ENCODE measurements around the gene DPYD.
A peak's percentile ranks its signal among the peaks of the same experiment; 100 is the strongest.

DPYD gene

DNA sequence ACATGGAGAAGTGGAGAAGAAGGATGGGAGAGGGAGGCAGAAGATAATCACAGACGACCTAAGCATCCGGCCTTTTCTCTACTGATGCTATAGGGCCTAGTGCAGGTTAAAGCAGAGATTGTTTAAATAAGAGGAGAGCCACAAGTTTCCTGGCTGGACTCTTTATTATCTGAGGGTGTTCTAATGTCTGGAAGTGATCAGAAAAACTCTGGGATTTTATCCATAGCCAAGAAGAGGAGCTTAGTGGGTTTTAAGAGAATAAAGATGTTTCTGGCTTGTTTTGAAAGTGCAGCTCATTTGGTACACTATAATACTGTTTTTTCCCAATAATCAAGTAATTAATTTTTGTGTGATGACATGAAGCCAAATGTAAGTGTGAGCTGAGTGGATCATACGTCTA is 780.2 kb downstream of the DPYD start:
- DNase-seq (ENCODE audit: insufficient read length, low spot score), result no peak
- no peak for FAIRE-seq
- TF ChIP-seq SPI1 (IDR thresholded peaks at IDR 0.05; ENCODE audit: low read depth, low read length) (no peak), TAF1 (IDR thresholded peaks at IDR 0.05; ENCODE audit: low read depth, low read length) (no peak), POLR2A (IDR thresholded peaks at IDR 0.05; ENCODE audit: low read depth, low read length) (no peak), POLR2AphosphoS5 (IDR thresholded peaks at IDR 0.05; ENCODE audit: low read depth, low read length) (no peak), PAX5 (IDR thresholded peaks at IDR 0.05; ENCODE audit: insufficient read depth, low read length, severe bottlenecking) (no peak), POU2F2 (IDR thresholded peaks at IDR 0.05; ENCODE audit: low read depth, low read length) (no peak)

DNA sequence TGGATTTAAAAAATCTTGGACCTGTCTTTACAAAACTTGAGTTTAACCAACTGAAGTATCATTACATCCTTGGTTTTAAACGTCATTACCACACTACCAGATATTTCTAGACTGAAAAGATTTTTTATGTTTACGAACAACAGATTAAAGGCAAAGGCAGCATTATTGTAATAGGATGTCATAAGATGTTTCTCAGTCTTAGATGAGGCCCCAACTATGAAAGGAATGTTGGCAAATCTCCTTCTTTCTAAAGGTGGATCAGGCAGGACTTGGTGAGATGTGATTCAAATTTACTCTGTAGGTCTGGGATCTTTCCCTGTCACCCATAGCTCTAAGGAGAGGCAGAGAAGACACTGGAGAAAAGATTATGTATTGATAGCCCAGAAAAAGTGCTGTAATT is 781.3 kb downstream of the DPYD start:
- FAIRE-seq (no peak), DNase-seq (ENCODE audit: insufficient read length, low spot score) (no peak)
- TF ChIP-seq SPI1 (IDR thresholded peaks at IDR 0.05; ENCODE audit: low read depth, low read length) (no peak), POLR2AphosphoS5 (IDR thresholded peaks at IDR 0.05; ENCODE audit: low read depth, low read length) (no peak), TAF1 (IDR thresholded peaks at IDR 0.05; ENCODE audit: low read depth, low read length) (no peak), PAX5 (IDR thresholded peaks at IDR 0.05; ENCODE audit: insufficient read depth, low read length, severe bottlenecking) (no peak), POU2F2 (IDR thresholded peaks at IDR 0.05; ENCODE audit: low read depth, low read length) (no peak), POLR2A (IDR thresholded peaks at IDR 0.05; ENCODE audit: low read depth, low read length) (no peak)

DNA sequence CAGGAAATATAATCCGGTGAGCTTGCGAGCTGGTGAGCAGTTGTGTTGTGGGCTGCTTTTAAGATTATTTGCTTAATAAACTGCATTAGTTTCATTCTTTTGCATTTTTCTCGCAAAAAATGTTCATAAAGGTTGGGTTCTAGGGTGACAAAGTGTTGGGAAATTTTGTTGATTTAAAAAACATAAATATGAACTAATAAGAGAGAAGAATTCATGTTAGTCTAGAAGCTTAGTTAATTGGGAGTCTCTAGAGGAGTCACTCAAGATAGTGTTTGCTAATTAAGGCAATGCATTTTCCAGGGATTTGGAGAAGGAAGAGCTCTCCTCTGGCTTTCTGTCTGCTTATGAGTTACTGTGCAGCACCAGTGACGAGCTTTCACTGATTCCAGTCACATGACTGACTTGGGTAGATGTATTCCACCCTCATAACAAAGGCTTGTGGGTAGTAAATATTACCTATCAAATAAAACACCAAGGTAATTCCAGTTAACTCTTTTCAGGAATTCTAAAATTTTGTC is 782.3 kb downstream of the DPYD start:
- DNase-seq (ENCODE audit: insufficient read length, low spot score) (no peak), FAIRE-seq (no peak)
- no peak for TF ChIP-seq POLR2AphosphoS5 (IDR thresholded peaks at IDR 0.05; ENCODE audit: low read depth, low read length)
- TF ChIP-seq SPI1 (IDR thresholded peaks at IDR 0.05; ENCODE audit: low read depth, low read length), result no peak
- TF ChIP-seq TAF1 (IDR thresholded peaks at IDR 0.05; ENCODE audit: low read depth, low read length), result no peak
- TF ChIP-seq PAX5 (IDR thresholded peaks at IDR 0.05; ENCODE audit: insufficient read depth, low read length, severe bottlenecking), result no peak
- TF ChIP-seq POLR2A (IDR thresholded peaks at IDR 0.05; ENCODE audit: low read depth, low read length), result no peak
- TF ChIP-seq POU2F2 (IDR thresholded peaks at IDR 0.05; ENCODE audit: low read depth, low read length), result no peak

DNA sequence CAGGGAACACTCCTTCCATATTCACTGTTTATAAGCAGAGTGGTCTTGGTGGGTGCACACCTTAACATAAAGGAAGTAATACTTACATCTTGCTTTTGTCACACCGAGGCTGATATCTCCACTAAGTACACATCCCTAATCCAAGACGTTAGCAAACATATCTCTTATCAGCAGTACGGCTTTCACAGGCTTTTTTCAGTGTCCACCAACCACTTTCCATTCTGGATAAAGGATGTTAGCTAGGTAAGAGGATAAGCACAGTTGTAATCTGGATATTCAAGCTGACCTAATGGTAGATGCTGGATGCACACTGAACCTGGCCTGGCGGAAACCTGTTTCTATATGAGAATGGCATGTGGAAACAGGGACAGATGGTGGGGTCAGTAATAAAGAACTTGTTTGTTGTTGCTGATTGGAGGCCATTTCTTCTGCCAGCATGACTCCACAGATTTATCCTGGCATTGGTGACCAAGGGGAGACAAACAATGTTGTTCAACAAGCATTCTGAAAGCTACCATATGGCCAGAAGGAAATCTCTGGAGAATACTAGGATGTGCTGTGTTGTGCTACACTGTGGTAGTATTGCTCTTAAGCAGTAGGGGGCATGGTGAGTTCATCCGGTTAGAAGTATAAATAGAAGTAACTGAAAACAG is 782.8 kb downstream of the DPYD start:
- no peak for TF ChIP-seq PAX5 (IDR thresholded peaks at IDR 0.05; ENCODE audit: insufficient read depth, low read length, severe bottlenecking)
- TF ChIP-seq SPI1 (IDR thresholded peaks at IDR 0.05; ENCODE audit: low read depth, low read length), result no peak
- no peak for TF ChIP-seq POLR2A (IDR thresholded peaks at IDR 0.05; ENCODE audit: low read depth, low read length)
- no peak for TF ChIP-seq POLR2AphosphoS5 (IDR thresholded peaks at IDR 0.05; ENCODE audit: low read depth, low read length)
- TF ChIP-seq POU2F2 (IDR thresholded peaks at IDR 0.05; ENCODE audit: low read depth, low read length), result no peak
- TF ChIP-seq TAF1 (IDR thresholded peaks at IDR 0.05; ENCODE audit: low read depth, low read length), result no peak
- DNase-seq (ENCODE audit: insufficient read length, low spot score), result no peak
- FAIRE-seq, result peak; percentile 85

DNA sequence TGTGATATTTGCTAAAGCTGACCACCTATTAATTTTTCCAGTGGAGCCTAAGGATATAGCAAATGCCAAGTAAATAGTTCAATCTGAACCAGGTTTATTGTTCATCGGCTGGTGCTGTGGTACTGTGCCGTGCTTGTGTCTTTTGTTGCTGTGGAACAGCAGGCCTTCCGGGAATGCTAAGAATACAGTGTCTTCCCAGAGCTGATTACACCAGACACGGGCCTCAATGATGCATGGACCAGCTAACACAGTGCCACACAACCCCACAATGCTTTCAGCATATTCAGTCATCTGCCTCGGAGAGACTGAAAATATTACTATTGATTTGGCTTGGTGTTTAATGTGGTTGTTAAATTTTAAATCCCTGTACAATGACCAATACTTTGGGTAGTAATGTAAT is 783.8 kb downstream of the DPYD start:
- DNase-seq (ENCODE audit: insufficient read length, low spot score) (no peak), FAIRE-seq (no peak)
- no peak for TF ChIP-seq TAF1 (IDR thresholded peaks at IDR 0.05; ENCODE audit: low read depth, low read length)
- no peak for TF ChIP-seq PAX5 (IDR thresholded peaks at IDR 0.05; ENCODE audit: insufficient read depth, low read length, severe bottlenecking)
- no peak for TF ChIP-seq POU2F2 (IDR thresholded peaks at IDR 0.05; ENCODE audit: low read depth, low read length)
- no peak for TF ChIP-seq POLR2AphosphoS5 (IDR thresholded peaks at IDR 0.05; ENCODE audit: low read depth, low read length)
- no peak for TF ChIP-seq POLR2A (IDR thresholded peaks at IDR 0.05; ENCODE audit: low read depth, low read length)
- no peak for TF ChIP-seq SPI1 (IDR thresholded peaks at IDR 0.05; ENCODE audit: low read depth, low read length)

DNA sequence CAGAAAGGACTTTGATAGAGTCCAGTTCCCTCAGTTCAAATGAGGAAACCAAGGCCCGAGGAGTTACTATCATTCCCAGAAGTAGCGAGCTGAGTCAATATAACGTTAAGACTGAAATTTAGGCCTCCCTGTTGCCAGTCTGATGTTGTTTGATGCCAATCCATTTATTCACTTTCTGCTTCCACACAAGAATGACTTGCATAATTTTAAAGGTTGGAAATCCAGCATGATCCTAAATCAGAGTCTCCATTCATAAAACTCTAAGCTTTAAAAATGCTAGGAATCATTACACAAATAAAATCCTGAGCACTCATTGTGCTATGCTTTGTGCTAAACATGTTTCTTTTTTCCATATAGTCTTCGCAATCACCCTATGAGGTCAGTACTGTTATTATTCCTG is 784.9 kb downstream of the DPYD start:
- TF ChIP-seq TAF1 (IDR thresholded peaks at IDR 0.05; ENCODE audit: low read depth, low read length), result no peak
- no peak for TF ChIP-seq PAX5 (IDR thresholded peaks at IDR 0.05; ENCODE audit: insufficient read depth, low read length, severe bottlenecking)
- no peak for TF ChIP-seq POLR2A (IDR thresholded peaks at IDR 0.05; ENCODE audit: low read depth, low read length)
- no peak for TF ChIP-seq POU2F2 (IDR thresholded peaks at IDR 0.05; ENCODE audit: low read depth, low read length)
- no peak for TF ChIP-seq SPI1 (IDR thresholded peaks at IDR 0.05; ENCODE audit: low read depth, low read length)
- no peak for TF ChIP-seq POLR2AphosphoS5 (IDR thresholded peaks at IDR 0.05; ENCODE audit: low read depth, low read length)

DNA sequence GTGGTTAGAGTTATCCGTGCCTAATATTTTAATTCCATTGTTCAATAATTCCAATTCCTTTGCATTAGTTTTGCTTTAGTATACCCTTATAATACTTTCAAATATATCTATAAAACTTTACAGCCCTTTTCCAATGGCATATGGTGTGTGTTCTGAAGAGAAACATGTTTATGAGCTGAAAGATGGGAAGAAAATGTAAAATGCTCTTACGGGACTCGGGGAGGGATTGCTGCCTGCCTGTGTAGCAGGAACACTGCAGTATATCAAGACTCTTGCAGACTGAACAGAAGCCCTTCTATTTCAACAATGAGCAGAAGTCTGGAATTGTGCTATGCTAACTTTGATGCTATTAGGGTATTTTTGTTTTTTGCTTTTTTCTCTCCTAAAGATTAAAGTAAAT is 792.4 kb downstream of the DPYD start:
- DNase-seq (ENCODE audit: insufficient read length, low spot score) (no peak), FAIRE-seq (no peak)
- no peak for TF ChIP-seq POLR2AphosphoS5 (IDR thresholded peaks at IDR 0.05; ENCODE audit: low read depth, low read length)
- TF ChIP-seq POLR2A (IDR thresholded peaks at IDR 0.05; ENCODE audit: low read depth, low read length), result no peak
- no peak for TF ChIP-seq SPI1 (IDR thresholded peaks at IDR 0.05; ENCODE audit: low read depth, low read length)
- no peak for TF ChIP-seq PAX5 (IDR thresholded peaks at IDR 0.05; ENCODE audit: insufficient read depth, low read length, severe bottlenecking)
- TF ChIP-seq POU2F2 (IDR thresholded peaks at IDR 0.05; ENCODE audit: low read depth, low read length), result no peak
- TF ChIP-seq TAF1 (IDR thresholded peaks at IDR 0.05; ENCODE audit: low read depth, low read length), result no peak

More for the DNA sequence above, 784.9 kb downstream of the DPYD start:
- FAIRE-seq, result no peak
- no peak for DNase-seq (ENCODE audit: insufficient read length, low spot score)

DNA sequence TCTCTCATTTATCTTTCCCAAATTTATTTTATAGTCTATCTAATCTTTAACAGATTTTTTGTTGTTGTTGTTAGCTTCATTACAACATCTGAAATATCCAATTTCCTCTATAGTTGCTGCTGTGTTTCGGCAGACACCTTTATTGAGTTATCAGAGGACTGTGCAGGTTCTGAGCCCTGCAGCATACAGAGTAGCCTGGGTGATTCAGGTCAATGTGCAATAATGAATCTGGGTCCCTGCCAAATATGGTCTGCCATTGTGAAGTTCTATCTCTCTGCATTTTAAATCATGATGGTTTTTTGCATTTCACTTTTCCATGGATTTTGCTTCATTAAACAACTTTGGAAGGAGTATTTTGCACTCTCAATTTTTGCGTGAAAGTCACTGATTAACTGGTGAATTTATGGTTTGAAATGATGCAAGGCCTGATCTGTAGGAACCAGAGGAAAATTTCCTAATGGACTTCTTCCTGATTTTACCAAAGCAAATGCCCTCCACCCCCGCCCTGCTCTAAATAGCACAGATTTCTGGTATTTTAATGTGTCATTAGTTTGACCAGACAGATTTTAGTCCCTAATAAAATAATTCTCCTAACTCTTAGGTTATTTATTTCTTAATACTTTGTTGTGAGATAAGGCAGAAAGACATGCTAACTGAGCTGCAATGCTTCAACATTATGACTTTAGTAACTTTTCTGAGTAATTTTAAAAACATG is 797.0 kb downstream of the DPYD start:
- TF ChIP-seq POLR2AphosphoS5 (IDR thresholded peaks at IDR 0.05; ENCODE audit: low read depth, low read length) (no peak), PAX5 (IDR thresholded peaks at IDR 0.05; ENCODE audit: insufficient read depth, low read length, severe bottlenecking) (no peak), SPI1 (IDR thresholded peaks at IDR 0.05; ENCODE audit: low read depth, low read length) (no peak), POLR2A (IDR thresholded peaks at IDR 0.05; ENCODE audit: low read depth, low read length) (no peak), POU2F2 (IDR thresholded peaks at IDR 0.05; ENCODE audit: low read depth, low read length) (no peak), TAF1 (IDR thresholded peaks at IDR 0.05; ENCODE audit: low read depth, low read length) (no peak)
- no peak for FAIRE-seq
- DNase-seq (ENCODE audit: insufficient read length, low spot score), result no peak

DNA sequence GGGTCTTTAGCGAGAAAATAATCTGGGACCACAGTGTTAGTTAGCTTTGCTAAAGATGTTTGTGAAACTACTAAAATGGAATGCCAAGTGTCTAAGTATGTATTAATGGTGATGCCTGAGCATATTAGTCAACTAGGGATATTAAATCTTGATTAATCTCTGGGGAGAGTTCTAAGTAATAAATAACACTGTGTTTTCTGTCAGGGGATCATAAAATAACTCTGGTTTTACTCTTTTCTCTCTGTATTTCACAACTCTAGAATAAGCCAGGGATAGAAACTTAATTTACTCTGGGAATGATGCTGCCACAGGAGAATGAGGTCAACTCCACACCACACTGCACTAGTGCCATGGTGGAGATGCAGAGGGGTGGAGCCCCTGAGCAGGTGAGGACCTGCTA is 800.0 kb downstream of the DPYD start:
- no peak for DNase-seq (ENCODE audit: insufficient read length, low spot score)
- TF ChIP-seq TAF1 (IDR thresholded peaks at IDR 0.05; ENCODE audit: low read depth, low read length) (no peak), POLR2AphosphoS5 (IDR thresholded peaks at IDR 0.05; ENCODE audit: low read depth, low read length) (no peak), SPI1 (IDR thresholded peaks at IDR 0.05; ENCODE audit: low read depth, low read length) (no peak), PAX5 (IDR thresholded peaks at IDR 0.05; ENCODE audit: insufficient read depth, low read length, severe bottlenecking) (no peak), POU2F2 (IDR thresholded peaks at IDR 0.05; ENCODE audit: low read depth, low read length) (no peak), POLR2A (IDR thresholded peaks at IDR 0.05; ENCODE audit: low read depth, low read length) (no peak)
- FAIRE-seq, result no peak
